Left ventricle myocardium inferior (tissue), 1 donor: ENCODE measurements around the gene ACTR1A. TPM values are rescaled to one million over a fixed set of nuclear protein-coding genes. Genes with fewer than 3 reads are reported as not detected.
"Not testable (repeated sequence)": the region's sequence is repeated elsewhere in the genome, so short reads cannot be mapped to it uniquely, and the experiment has no call there.

Experiments
- DNase-seq: peaks from one replicate; pipeline ENCODE4 v3.0.0-alpha.2; 2020
- H3K27ac ChIP-seq: fragments of 200-600 bp; replicated peaks from 2 replicates; pipeline ENCODE4 v1.8.0; 2021
- H3K27me3 ChIP-seq: fragments of 200-600 bp; 2 replicates; pipeline ENCODE4 v1.8.0; 2021; ENCODE audit warnings: low read depth
- H3K36me3 ChIP-seq: fragments of 200-600 bp; 2 replicates; pipeline ENCODE4 v1.8.0; 2021
- H3K4me1 ChIP-seq: fragments of 200-600 bp; 2 replicates; pipeline ENCODE4 v1.8.0; 2021
- H3K4me3 ChIP-seq: fragments of 200-600 bp; 2 replicates; pipeline ENCODE4 v1.8.0; 2021; ENCODE audit warnings: mild to moderate bottlenecking, moderate library complexity
- H3K9me3 ChIP-seq: fragments of 200-600 bp; replicated peaks from 2 replicates; pipeline ENCODE4 v1.8.0; 2021
- CTCF ChIP-seq: fragments of 200-600 bp; IDR thresholded peaks from 2 replicates; pipeline ENCODE4 v1.8.0; 2021; ENCODE audit warnings: antibody characterized with exemption, mild to moderate bottlenecking, borderline replicate concordance
- intact Hi-C: fragments of 100-400 bp; cut with micrococcal nuclease; formaldehyde crosslinking; loops from one replicate; pipeline ENCODE4 v1.11.0; 2022
- total RNA-seq: library from RNA; stranded (reverse); fragmentation: NEBNext Ultra II Directional; extraction: Animal tissue kit (Norgen Biotek cat#: 25700); gene quantifications from one replicate; pipeline ENCODE4 v1.2.1, GENCODE V29; 2021
- donor health status: DM: no; HTN: yes; CAD: no; lungs with severe emphysema.

Gene ACTR1A
- total RNA-seq, 1 donor from 2014 or later: 103 TPM

GRCh38 chr10:102537367-102537766 lies 34.9 kb upstream of the ACTR1A start:
- Histone ChIP-seq H3K4me3 (no peak overlapping the region), H3K4me1 (peaks cover 10% of the 10 kb centered on the region), H3K9me3 (no peaks in the 10 kb centered on the region), H3K27ac (no peak overlapping the region), H3K27me3 (no peaks in the 10 kb centered on the region), H3K36me3 (no peaks in the 10 kb centered on the region)
- intact Hi-C loops: no loop called here
- no peak for TF ChIP-seq CTCF
- no peak for DNase-seq

- no peak for TF ChIP-seq CTCF
- intact Hi-C loops: no loop called here
- no peaks in the 10 kb centered on the region for H3K9me3 ChIP-seq
- no peak overlapping the region for H3K27ac ChIP-seq
- no peaks in the 10 kb centered on the region for H3K36me3 ChIP-seq
- no peak overlapping the region for H3K4me3 ChIP-seq
- H3K4me1 ChIP-seq: peaks cover 10% of the 10 kb centered on the region
- no peaks in the 10 kb centered on the region for H3K27me3 ChIP-seq
- no peak for DNase-seq
Measured at GRCh38 chr10:102535481-102536147, 33.1 kb upstream of the ACTR1A start.

GRCh38 chr10:102534966-102535365 lies 32.5 kb upstream of the ACTR1A start:
- H3K4me1 ChIP-seq, H3K36me3 ChIP-seq, H3K27ac ChIP-seq, H3K27me3 ChIP-seq, intact Hi-C loops, H3K4me3 ChIP-seq, DNase-seq, H3K9me3 ChIP-seq: not testable (repeated sequence)

GRCh38 chr10:102534333-102534732 lies 31.8 kb upstream of the ACTR1A start:
- Histone ChIP-seq H3K27ac (no peak overlapping the region), H3K4me1 (peaks cover 10% of the 10 kb centered on the region), H3K27me3 (no peaks in the 10 kb centered on the region), H3K36me3 (no peaks in the 10 kb centered on the region), H3K9me3 (no peaks in the 10 kb centered on the region), H3K4me3 (no peak overlapping the region)
- intact Hi-C loops: no loop called here
- no peak for TF ChIP-seq CTCF
- no peak for DNase-seq

- intact Hi-C loops: no loop called here
- H3K4me1 ChIP-seq: peaks cover 6% of the 10 kb centered on the region
- peaks cover 16% of the 10 kb centered on the region for H3K36me3 ChIP-seq
Measured at GRCh38 chr10:102527546-102527945, 25.0 kb upstream of the ACTR1A start.

More at GRCh38 chr10:102527546-102527945, 25.0 kb upstream of the ACTR1A start:
- H3K27ac ChIP-seq: no peak overlapping the region
- H3K4me3 ChIP-seq: no peak overlapping the region
- no peaks in the 10 kb centered on the region for H3K9me3 ChIP-seq
- DNase-seq: no peak
- no peaks in the 10 kb centered on the region for H3K27me3 ChIP-seq
- no peak for TF ChIP-seq CTCF
